Omental fat pad (tissue), 4 donors: ENCODE data around the gene PYURF. TPM values are rescaled to one million over a fixed set of nuclear protein-coding genes. Genes with fewer than 3 reads are reported as not detected.
A peak's percentile ranks its signal among the peaks of the same experiment; 100 is the strongest.

Source experiments
- ATAC-seq: fragments of 150-250 bp; one replicate; pipeline ENCODE4 v1.9.1; 2016; ENCODE audit warnings: mild to moderate bottlenecking, moderate library complexity; ENCODE audit not compliant: low FRiP score
- DNase-seq: peaks from one replicate; pipeline ENCODE4 v3.0.0-alpha.2; 2019; ENCODE audit warnings: low spot score
- total RNA-seq, 4 donors: library from RNA; depleted of rRNA; stranded (reverse); fragments of >200 nt; gene quantifications; one replicate each; pipeline ENCODE4 v1.1.0, GENCODE V29; 2016
- TF ChIP-seq, protein P1 (sequence below), 3 donors: fragments of 450-650 bp; IDR thresholded peaks; one replicate each; pipeline ENCODE4 v1.5.1; 2016 to 2017; ENCODE audit warnings: antibody characterized with exemption in 3 of 3, mild to moderate bottlenecking in 3 of 3, moderate library complexity in 2 of 3

PYURF gene
- total RNA-seq, 4 donors from 2014 or later = 78.5 to 101 (median 86.1) TPM

- TF ChIP-seq, protein P1, sequence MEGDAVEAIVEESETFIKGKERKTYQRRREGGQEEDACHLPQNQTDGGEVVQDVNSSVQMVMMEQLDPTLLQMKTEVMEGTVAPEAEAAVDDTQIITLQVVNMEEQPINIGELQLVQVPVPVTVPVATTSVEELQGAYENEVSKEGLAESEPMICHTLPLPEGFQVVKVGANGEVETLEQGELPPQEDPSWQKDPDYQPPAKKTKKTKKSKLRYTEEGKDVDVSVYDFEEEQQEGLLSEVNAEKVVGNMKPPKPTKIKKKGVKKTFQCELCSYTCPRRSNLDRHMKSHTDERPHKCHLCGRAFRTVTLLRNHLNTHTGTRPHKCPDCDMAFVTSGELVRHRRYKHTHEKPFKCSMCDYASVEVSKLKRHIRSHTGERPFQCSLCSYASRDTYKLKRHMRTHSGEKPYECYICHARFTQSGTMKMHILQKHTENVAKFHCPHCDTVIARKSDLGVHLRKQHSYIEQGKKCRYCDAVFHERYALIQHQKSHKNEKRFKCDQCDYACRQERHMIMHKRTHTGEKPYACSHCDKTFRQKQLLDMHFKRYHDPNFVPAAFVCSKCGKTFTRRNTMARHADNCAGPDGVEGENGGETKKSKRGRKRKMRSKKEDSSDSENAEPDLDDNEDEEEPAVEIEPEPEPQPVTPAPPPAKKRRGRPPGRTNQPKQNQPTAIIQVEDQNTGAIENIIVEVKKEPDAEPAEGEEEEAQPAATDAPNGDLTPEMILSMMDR (IDR thresholded peaks at IDR 0.05) = no peak
- DNase-seq (no peak), ATAC-seq (peak; percentile 13)
Observed at GRCh38 chr4:88524171-88524570, 595 bp upstream of the PYURF start.

DNA sequence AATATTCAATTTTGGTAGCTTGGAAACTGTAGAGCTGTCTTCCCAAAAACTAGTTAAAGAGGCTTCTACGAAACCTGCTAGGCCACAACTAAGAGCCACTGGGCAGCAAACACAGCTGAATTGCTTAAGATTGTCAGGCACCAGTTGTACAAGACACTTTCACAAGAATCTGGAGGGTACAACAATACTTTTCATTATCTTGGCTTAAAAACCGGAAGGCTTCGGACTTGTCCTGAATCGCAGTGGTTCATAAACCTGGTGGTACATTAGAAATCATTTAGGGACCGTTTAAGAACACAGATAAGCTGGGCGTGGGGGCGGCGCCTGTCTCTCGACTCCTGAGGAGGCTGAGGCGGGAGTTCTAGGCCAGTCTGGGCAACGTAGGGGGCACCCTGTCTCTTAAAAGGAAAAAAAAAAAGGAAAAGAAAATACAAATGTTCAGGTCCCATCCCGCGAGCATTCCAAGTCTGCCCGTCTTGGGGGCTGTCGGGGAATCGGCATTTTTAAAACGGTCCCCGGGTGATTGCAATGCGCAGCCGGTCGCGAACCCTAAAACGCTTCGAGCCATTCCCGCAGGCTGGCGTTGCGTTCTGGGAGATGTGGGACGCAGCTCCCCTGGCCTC is 763 bp downstream of the PYURF start:
- TF ChIP-seq, protein P1 (IDR thresholded peaks at IDR 0.05) = no peak
- DNase-seq (no peak), ATAC-seq (peak; percentile 25)

DNA sequence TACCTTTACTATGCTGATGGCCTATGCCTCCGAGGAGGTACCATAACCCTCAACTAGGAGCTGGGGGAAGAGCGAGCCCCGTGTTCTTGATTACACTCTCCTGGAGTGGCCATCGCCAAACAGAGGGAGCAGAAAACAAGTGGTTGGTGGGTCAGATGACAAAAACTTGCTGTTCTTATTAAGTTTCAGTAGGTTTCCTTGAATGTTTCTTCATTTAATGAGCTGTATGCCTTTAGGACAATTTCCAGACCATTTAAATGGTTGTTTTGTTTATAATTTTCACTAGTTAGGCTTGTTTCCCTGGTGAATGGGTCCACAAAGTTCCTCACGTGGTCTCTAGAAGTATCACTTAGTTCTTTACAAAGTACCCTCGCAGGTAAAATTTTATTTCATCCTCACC is 4.7 kb downstream of the PYURF start:
- TF ChIP-seq, protein P1 (IDR thresholded peaks at IDR 0.05) = no peak
- no peak for ATAC-seq
- DNase-seq = no peak

DNA sequence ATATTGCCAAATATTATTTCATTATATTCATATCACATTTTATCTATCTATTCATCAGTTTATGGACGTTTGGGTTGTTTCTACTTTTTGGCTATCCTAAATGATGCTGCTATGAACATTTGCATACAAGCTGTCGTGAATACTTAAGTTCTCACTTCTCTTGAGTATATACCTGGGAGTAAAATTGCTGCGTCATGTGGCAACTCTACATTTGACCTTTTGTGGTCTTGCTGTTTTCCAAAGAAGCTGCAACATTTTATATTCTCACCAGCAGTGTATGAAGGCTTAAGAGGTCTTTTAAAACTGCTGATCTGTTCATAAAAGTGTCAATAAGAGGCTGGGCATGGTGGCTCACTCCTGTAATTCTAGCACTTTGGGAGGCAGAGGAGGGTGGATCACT is 5.8 kb downstream of the PYURF start:
- TF ChIP-seq, protein P1 (IDR thresholded peaks at IDR 0.05) = no peak
- ATAC-seq (no peak), DNase-seq (no peak)

DNA sequence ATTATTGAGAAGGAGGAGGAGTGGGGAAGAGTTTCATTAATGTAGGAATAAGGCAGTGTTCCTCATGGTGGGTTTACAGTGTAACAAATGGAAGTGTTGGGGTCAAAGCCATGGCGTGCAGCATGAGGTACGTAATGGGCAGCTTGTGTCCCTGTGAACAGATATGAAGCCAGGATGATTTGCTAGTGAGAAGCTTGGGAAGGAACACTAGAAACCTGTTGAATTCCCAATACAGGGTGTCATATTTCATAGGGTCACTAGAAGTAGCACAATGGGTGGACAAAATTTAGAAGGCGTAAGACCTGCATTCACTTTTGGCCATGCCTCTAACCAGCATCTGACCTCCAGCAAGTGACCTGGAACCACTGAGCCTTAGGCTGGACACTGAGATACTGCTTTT is 6.8 kb downstream of the PYURF start:
- DNase-seq (no peak), ATAC-seq (no peak)
- TF ChIP-seq, protein P1 (IDR thresholded peaks at IDR 0.05) = no peak

DNA sequence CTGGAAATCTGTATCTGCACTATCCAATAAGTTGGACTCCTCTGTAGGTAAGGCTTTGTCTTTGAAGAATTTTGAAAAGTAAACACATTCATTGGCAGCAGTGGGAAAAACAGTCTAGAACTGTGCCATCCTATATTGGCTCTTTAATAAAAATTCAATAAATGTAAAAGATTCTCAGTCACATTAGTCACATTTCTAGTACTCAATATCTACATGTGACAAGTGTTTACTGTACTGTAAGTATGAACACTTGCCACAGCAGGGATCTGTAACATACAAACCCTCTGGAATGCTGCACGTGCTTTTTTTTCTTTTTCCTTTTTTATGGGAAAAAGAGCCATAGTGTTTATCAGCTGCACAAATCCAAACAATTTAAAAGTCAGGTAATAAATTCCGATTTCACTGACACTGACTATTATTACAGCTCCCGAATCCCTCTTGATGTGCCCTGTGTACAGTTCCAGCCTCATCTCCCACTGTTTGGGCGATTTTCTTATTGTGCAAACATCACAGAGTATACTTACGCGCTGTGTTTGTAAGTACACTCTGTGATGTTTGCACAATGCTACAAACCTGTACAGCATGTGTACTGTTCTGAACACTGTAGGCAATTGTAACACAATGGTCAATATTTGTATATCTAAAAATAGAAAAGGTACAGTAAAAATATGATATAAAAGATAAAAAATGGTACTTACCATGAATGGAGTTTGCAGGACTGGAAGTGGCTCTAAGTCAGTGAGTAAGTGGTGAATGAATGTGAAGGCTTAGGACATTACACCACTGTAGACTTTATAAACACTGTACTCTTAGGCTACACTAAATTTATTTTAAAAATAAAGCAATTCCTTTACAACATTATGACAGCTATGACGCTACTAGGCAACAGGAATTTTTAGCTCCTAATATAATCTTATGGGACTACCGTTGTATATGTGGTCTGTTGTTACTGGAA is 8.7 kb downstream of the PYURF start:
- TF ChIP-seq, protein P1 (IDR thresholded peaks at IDR 0.05) = no peak
- ATAC-seq = no peak

More for the DNA sequence above, 8.7 kb downstream of the PYURF start:
- DNase-seq = no peak
